Measurements from ENCODE around the gene CCNF.

DNA sequence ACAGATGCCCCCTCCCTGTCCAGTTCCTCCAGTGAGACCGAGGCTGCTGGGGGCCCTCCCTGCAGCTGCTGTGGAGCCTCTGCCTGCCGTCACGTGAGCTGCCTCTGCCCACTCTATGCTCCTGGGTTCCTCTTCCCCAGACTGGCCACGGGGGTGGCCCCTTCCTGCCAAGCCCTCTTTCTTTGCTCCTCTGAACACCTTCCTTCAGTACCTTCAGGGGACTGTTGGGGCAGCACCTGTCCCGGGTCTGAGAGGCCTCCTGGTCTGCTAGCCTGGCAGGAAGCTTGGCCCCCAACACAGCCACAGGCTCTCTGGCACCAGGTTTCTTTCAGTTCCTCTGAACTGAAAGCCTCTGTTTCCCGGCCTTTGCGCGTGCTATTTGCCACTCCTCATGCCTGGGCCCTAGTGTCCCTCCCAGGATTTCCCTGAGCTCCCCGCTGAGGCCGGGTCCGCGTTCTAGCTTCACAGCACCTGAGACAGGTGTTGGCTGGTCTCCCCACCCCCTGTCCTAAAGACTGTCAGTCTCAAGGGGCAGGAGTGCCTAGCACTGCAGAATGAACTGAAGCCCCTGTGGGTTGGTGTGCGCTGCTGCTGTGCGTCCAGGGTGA lies 77.9 kb downstream of the CCNF start:
- no peak for TF ChIP-seq YY1 (IDR thresholded peaks at IDR 0.05; ENCODE audit: insufficient read depth, insufficient read length)
- TF ChIP-seq SUZ12 (IDR thresholded peaks at IDR 0.05; ENCODE audit: extremely low read depth, insufficient read depth, insufficient read length): no peak
- no peak for TF ChIP-seq ZNF274 (IDR thresholded peaks at IDR 0.05; ENCODE audit: low read depth, low read length)

Measured in NT2/D1 (cell line).